Measurements from ENCODE around the gene SIGLEC1. TPM values are rescaled to one million over a fixed set of nuclear protein-coding genes. Genes with fewer than 3 reads are reported as not detected.

The SIGLEC1 gene
- total RNA-seq: 10 to 100 TPM in 1 of 2 donors, 1 to 10 TPM in 1; 3.1 to 10.4 TPM
- long read RNA-seq, partial matches to known transcripts: 3 of 3 reads
- long read RNA-seq, other reads (novel, unspliced or antisense): 0 of 3 reads

DNA sequence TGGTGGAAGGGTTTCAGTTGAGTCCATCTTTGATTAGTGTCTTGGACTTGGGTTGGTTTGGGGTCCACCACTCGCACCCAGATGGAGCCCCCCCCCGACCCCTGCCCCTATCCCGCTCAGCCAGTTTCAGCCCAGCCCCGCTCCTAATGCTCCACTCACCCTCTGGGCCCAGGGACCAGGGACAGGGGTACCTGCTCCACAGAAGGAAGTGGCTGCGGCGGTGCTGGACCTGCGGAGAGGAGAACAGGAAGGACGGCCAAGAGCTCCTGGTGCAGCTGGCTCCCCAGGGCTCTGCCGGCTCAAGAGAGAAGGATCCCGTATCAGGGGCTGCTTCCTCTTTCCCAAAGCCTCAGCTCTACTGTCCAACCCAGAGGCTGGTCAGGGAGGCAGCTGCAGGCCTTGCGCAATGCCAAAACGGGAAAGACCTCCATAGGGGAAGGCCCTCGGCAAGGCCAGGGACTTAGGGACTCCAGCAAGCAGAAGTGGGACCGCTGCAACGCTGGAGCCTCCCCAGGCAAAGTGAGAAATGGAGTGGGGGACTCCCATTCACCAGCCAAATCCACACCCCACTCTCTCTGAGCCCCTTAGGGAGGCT, at the start of gene SIGLEC1:
Gene SIGLEC1 (minus strand): TSS at position 322 of the 595 bp plus-strand sequence. CDS start 5,472 bp downstream, outside the sequence.
- intact Hi-C loops (cut with DNase I, micrococcal nuclease): no loop called here
- peak; percentile 20 for ATAC-seq
- peak; percentile 43 to 67 for DNase-seq

DNA sequence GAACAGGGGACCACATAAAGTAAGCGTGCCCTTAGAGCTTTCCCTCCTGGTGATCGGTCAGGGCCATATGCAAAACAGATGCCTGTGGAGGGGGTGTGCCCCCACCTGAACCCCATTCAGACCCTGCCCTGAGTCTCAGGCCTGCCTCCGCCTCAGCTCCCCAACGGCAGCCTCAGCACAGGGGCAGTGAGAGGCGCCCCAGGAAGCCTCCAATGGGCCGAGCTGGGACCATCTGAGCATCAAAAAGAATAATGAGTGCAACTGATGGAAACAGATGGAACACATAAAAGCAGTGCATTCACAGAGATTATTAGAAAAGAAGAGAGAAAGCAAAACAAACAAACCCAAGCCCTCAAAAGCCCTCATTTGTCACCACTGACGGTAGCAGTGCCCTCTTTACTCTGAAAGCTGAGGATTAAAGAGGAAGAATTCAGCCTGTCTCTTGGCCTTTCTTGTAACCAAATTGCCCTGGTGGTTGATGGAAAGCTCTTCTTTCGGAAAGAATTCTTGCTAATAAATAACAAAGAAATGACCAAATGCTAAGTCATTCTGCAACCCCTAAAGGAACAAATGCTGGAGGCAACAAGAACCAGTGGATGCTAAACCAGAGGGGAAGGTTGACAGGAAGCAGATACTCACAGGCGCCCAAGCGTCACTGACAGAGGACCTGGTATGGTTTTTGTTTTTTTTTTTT, 48.4 kb upstream of the SIGLEC1 start:
- intact Hi-C loops (cut with DNase I, micrococcal nuclease): no loop called here

DNA sequence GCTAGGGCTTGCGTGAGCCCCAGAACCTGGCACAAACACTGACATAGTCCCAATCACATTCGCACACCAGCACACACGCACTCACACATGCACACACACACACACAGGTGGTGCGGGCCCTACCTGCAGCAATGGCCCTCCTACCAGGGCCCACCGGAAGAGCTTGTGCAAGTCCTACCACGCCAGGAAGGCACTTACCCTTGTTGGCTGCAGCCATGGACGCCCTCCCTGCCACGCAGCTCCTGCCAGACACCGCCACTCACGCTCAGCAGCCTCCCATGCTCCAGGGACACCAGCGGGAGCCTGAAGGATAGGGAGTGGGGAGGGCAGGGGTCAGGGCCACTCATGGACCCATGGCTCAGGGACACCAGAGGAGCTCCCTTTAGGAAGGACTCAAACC, 47.5 kb upstream of the SIGLEC1 start:
- ATAC-seq (no peak), DNase-seq (no peak)
- intact Hi-C loops (cut with DNase I, micrococcal nuclease): no loop called here

More for the DNA sequence above, 48.4 kb upstream of the SIGLEC1 start:
- ATAC-seq (no peak), DNase-seq (no peak)

DNA sequence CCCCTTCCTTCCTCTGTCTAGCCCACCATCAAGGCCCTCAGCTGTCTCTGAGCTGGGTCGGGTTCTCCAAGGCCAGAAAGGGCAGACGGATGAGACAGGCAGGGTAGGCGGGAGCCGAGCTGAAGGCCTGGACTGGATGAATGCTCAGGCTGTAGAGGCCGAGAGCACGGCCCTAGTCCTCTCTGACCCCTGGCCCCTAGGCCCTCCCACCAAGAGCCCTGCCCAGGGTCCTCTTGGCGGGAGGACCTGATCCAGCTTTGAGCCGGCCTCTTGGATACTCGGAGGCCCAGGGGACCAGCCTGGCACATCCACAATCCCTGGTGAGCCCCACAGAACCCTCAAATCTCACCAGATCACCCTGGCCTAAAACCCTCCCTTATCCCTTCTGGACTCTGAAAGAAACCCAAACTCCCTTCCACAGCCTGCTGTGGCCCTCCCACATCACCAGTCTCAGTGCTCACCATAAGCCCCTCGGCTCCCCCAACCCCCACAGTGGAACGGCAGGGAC, 47.0 kb upstream of the SIGLEC1 start:
- DNase-seq: no peak
- ATAC-seq: no peak
- intact Hi-C loops (cut with DNase I, micrococcal nuclease): no loop called here

DNA sequence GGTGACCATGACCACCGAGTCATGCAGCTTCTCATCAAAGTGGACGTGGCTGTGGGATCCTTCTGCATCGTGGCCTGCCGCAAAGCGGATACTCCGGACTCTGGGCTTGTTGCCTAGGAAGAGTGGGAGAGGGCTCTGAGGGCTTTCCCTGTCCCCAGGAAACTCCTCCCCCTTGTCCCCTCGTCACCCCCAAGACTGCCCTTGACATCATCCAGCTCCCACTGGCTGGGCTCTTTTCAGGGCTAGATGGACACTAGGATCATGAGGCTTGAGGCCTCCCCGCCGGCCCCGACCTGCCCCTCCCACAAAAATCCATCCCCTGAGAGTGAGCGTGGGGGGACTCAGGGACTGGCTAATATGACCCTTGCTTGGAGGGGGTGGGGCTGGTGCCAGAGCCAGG, 46.2 kb upstream of the SIGLEC1 start:
- DNase-seq (no peak), ATAC-seq (no peak)
- intact Hi-C loops (cut with DNase I, micrococcal nuclease): no loop called here

DNA sequence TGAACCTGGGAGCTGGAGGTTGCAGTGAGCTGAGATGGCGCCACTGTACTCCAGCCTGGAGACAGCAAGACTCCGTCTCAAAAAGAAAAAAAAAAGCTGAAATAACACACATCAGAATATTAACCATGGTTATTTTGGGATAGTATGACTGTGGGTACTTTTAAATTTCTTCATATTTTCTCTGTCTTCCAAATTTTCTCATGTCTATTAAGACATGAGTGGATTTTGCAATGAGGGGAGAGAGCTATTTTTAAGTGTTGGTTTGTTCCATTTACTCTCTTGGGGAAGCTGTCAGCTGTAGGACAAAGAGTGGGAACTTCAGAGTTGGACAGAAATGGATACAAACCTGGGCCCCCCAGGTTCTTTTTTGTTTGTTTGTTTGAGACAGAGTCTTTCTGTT, 44.9 kb upstream of the SIGLEC1 start:
- intact Hi-C loops (cut with DNase I, micrococcal nuclease): no loop called here
- DNase-seq: no peak
- no peak for ATAC-seq

DNA sequence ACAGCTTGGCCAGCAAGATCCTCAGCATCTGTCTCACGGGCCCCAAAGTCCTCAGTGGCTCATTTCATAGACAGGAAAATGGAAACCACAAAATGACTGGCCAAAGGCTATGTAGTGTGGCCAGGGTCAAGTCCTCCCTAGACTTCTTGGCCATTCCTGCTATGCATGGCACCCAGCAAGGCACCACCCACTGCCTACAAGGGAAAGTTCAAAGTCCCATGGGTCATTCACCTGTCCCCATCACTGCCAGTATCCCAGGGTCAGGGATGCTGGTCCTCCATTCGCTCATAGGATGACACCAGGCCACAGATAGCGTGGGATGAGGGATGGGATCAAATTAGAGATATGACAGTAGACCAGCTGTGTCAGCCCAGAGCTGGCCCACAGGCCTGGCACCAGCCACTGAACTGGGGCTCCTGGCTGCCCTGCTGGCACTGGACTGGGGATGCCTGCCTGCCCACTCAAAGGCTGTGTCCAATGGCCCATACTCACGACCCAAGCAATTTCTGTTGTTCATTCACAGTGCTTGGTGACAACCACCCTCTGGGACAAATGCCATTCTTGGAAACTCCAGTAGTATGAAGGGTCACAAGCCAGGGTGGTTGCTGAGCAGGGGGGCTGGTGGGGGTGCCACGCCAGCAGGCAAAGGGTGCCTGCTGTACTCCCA, 43.5 kb upstream of the SIGLEC1 start:
- DNase-seq: no peak
- intact Hi-C loops (cut with DNase I, micrococcal nuclease): no loop called here
- ATAC-seq: no peak

DNA sequence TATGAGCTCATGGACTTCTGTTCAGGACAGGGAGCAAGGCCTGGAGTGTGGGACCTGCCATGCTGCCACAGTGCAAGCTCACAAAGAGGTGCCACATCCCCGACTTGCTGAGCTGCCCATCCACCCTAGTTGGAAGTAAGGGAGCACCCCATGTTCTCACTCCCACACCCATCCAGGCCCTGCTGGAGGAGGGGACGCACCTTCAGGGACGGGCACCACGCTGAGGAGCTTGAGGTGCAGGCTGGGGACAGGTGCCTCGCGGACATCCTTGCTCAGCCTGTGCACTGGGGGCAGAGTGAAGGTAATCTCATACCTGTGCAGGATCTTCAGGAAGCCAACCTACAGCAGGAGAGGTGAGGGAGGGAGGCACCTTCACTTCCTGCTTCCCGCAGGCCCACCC, 42.9 kb upstream of the SIGLEC1 start:
- no peak for DNase-seq
- intact Hi-C loops (cut with DNase I, micrococcal nuclease): no loop called here
- no peak for ATAC-seq

DNA sequence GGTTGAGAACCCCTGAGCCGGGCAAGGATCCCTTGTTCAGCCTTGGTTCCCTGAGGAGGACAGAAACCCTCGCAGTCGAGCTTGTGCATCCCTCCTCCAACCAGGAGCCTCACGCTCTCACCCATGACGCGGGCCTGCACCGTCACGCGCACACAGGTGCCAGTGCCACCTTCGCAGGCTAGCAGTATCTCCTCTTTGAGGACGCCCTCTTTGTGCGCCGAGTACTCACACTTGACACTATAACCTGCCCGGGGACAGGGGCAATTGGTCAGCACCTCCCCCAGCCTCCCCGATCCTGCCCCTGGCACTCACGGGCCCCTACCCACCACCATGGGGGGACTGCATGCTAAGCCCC, 41.9 kb upstream of the SIGLEC1 start:
- ATAC-seq (no peak), DNase-seq (no peak)
- intact Hi-C loops (cut with DNase I, micrococcal nuclease): no loop called here

DNA sequence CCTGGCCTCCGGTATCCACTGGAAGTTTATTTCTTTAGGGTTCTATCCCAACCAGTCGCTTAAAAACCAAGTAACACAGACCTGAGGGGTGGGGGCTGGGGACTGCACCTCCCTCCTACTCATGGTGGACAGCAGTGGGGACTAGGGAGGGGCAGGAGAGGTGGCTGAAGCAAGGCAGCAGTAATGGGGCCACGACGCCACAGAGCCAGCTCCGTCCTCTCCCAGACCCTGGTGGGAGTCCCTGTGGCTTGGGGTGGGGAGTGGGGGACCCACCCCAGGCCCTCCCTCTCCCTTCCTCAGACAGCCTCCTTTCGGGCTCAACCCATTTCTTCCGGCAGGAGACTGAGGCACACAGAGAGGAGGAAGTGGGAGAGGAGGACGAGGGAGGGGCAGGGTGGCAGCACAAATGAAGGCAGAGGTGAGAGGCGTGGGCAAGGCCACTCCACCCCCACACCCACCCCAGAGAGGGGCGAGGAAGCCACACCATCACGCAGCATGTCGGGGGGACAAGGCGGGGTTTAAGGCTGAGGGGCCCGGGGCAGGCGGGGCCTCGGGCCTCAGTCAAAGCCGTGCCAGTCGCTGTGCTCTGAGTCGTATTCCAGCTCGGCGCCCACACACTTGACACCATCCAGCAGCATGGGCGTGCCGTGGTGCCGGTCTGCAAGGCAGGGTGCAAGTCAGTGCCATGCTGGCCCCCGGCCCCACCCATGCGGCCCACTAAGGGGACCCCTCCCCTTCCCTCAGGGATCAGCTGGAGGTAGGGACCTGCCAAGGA, 41.3 kb upstream of the SIGLEC1 start:
- intact Hi-C loops (cut with DNase I, micrococcal nuclease): no loop called here
- no peak for DNase-seq
- ATAC-seq: no peak

DNA sequence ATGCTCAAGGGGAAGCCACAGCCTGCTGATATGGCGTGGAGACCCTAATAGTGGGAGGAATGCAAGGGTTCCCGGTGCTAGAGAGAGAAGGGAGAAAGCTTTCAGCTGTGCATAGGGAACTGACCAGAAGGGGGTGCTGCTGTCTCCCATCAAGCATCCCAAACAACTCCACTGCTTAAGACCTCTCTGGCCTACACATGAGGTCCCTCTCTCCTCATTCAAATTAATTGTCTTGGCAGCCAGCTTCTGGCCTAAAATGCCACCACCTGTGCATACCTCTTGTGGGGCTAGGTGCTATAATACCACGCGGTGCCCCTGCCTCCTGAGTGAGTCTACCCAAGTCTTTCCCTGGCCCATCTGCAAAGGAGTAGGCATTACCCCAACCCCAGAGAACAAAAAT, 40.7 kb upstream of the SIGLEC1 start:
- peak in 1 of 2 donors; percentile 77 for DNase-seq
- intact Hi-C loops (cut with DNase I, micrococcal nuclease): no loop called here
- peak; percentile 68 for ATAC-seq

DNA sequence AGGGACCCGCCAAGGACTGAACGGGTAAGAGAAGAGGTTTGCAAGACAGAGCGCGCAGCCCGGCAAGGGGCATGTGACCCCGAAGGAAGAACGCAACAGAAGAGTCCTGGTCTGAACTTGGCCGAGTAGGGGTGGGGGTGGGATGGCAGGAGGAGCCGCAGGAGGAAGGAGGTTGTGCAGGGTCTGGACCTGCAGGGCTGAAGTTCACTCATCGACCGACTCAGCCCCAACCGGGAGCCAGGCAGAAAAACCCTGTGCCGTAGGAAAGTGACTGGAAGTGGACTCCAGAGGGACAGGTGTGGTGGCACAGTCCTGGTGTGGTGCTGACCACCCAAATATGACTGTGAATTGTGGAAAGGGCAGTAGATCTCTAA, 40.0 kb upstream of the SIGLEC1 start:
- ATAC-seq: peak; percentile 11
- DNase-seq: no peak
- intact Hi-C loops (cut with DNase I, micrococcal nuclease): no loop called here

DNA sequence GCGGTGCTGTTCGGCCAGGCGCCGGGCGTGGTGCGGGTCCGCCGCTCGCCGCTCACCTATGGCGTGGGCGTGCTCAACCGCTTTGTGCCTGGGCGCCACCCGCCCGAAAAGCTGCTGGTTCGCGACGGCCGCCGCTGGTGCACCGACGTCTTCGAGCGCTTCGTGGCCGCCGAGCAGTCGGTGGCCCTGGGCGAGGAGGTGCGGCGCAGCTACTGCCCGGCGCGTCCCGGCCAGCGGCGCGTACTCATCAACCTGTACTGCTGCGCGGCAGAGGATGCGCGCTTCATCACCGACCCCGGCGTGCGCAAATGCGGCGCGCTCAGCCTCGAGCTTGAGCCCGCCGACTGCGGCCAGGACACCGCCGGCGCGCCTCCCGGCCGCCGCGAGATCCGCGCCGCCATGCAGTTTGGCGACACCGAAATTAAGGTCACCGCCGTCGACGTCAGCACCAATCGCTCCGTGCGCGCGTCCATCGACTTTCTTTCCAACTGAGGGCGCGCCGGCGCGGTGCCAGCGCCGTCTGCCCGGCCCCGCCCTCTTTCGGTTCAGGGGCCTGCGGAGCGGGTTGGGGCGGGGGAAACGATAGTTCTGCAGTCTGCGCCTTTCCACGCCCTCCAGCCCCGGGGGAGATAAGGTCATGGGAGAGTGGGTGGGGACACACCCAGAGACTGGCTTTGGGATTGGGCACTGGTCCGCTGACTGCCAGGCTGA, 39.4 kb upstream of the SIGLEC1 start:
- DNase-seq (peak; percentile 69 to 74), ATAC-seq (peak; percentile 64)
- intact Hi-C loops (cut with DNase I, micrococcal nuclease): no loop called here

DNA sequence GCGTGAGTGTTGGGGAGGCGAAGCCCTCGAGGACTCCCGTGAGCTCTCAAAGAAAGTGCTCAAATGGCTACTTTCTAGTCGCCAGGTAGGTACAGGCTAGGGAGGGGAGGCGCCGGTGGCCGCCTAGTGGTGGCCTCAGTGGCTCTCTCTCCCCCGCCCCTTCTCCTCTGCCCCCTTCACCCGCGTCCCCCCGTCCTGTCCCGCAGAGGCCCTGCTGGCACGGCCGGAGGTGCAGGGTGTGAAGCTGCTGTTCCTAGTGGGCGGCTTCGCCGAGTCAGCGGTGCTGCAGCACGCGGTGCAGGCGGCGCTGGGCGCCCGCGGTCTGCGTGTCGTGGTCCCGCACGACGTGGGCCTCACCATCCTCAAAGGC, 38.9 kb upstream of the SIGLEC1 start:
- no peak for DNase-seq
- intact Hi-C loops (cut with DNase I, micrococcal nuclease): no loop called here
- ATAC-seq: peak; percentile 1

DNA sequence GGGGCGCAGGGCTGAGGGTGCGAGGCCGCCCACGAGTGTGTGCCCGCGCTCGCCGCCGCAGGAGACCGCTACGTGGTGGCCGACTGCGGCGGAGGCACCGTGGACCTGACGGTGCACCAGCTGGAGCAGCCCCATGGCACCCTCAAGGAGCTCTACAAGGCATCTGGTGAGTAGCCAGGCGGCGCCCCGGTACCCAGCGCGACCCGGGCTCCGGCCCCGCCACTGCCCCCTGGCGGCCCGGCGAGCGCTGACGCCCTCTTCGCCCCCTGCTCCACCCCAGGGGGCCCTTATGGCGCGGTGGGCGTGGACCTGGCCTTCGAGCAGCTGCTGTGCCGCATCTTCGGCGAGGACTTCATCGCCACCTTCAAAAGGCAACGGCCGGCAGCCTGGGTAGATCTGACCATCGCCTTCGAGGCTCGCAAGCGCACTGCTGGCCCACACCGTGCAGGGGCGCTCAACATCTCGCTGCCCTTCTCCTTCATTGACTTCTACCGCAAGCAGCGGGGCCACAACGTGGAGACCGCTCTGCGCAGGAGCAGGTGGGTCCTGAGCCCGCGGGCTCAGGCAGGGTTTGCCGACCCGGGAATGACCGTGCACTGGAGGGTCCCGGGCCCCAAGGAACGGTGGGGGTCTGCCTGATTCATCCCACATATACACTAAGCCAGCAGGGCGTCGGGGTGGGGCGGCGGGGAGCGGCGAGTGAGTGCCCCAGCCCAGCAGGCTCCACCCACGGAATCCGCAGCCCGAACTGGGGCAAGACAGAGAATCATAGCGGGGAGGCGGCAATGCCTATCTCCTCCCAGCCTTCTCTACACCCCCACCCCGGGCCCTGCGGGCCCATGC, 37.5 kb upstream of the SIGLEC1 start:
- ATAC-seq (peak; percentile 41), DNase-seq (peak in 1 of 2 donors; percentile 32)
- intact Hi-C loops (cut with DNase I, micrococcal nuclease): no loop called here

DNA sequence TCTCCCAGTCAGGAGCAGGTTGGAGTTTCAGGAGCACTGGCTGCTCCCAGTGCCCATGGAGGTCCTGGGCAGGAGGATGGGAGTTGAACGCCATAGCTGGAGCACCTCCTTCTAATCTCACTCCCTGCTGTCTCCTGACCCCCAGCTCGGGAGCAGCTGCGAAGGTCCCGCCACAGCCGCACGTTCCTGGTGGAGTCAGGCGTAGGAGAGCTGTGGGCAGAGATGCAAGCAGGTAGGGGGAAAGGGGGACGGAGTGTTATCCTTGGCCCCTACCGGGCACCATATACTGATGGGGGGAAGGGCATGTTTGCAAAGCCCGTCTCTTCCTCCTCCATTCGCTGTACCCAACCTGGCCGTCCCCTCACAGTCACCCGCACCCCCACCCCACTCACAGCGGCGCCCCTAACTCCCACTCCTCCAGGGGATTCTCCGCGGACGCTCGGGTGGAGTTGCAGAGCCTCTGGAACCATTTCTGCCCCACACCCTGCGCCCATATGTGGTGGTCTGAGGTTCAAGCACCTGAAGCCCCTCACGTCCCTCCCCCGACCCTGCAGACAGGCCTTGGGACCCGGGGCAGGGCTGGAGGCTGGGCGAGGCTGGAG, 36.8 kb upstream of the SIGLEC1 start:
- intact Hi-C loops (cut with DNase I, micrococcal nuclease): no loop called here
- DNase-seq (no peak), ATAC-seq (no peak)

DNA sequence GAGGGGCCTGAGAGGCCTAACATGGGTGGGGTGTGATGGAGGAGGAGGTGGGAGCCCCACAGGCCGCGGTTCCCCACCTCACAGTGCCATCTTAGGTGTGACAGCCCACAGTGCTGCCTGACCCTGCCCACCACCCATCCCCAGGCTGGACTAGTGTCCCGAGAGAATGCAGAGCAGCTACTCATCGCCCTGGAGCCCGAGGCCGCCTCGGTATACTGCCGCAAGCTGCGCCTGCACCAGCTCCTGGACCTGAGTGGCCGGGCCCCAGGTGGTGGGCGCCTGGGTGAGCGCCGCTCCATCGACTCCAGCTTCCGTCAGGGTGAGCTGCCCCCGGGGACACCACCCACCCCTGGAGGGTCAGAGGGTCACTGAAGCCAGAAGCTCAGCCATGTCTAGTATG, 35.7 kb upstream of the SIGLEC1 start:
- no peak for ATAC-seq
- intact Hi-C loops (cut with DNase I, micrococcal nuclease): no loop called here

DNA sequence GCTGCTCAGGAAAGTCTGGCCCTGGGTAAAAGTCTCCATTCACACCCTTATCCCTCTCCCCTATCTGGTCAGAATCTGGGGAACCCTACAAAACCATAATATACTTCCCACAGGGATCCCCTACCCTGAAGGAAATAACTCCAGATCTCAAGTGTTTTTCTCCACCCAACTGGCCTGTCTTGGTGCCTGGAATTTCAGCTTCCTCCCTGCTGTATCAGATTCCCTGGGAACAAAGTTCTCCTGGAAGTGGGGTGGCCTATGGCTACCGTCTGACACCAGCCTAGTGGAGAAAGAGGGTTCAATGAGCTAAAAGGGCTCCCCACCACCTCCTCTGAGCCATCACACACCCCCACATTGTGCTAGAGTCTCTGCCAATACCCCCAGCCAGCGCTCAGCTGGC, 35.1 kb upstream of the SIGLEC1 start:
- ATAC-seq (no peak), DNase-seq (no peak)
- intact Hi-C loops (cut with DNase I, micrococcal nuclease): no loop called here

More for the DNA sequence above, 35.7 kb upstream of the SIGLEC1 start:
- no peak for DNase-seq

Data from left colon (tissue), 2 donors.